Spleen (tissue), 7 donors: Measurements from ENCODE around the gene FBXO45.
"Not testable (repeated sequence)": the region's sequence is repeated elsewhere in the genome, so short reads cannot be mapped to it uniquely, and the experiment has no call there.

Experiments used
- CTCF ChIP-seq, 11 experiments: fragments of 200-600 bp in 7 of 11; fragments of 450-650 bp in 4 of 11; sonication (generic) in 4 of 11; IDR thresholded peaks in 8 of 11; conservative IDR thresholded peaks in 3 of 11; 1 replicate in 7 of 11; 2 replicates in 4 of 11; pipeline versions ENCODE4 v1.4.0 to v1.8.0; 2016 to 2021; ENCODE audit warnings: antibody characterized with exemption in 11 of 11, inconsistent platforms in 4 of 11, mild to moderate bottlenecking in 1 of 11
- POLR2AphosphoS5 ChIP-seq, 3 donors: sonication (generic); formaldehyde crosslinking; IDR thresholded peaks; one replicate each; pipeline ENCODE4 v1.5.1; 2017; ENCODE audit warnings: antibody characterized with exemption in 3 of 3
- donor health status: DM: no; HTN: no; CAD: no; lungs with moderate emphysema.
- donor health status: DM: no; HTN: no; CAD: no.
- donor health status: DM: no; HTN: no; CAD: no.

- not testable (repeated sequence) for TF ChIP-seq POLR2AphosphoS5 (IDR thresholded peaks at IDR 0.05); CTCF (IDR thresholded peaks at IDR 0.05 in 8 of 11, conservative IDR thresholded peaks at IDR 0.05 in 3 of 11)
These were observed 1.9 kb downstream of the FBXO45 start for GRCh38 chr3:196570332-196570731.
